ENCODE measurements around the gene STAP2.

The STAP2 gene

GRCh38 chr19:4369109-4369887, 30.7 kb upstream of the STAP2 start (continued):
- no peak for TF ChIP-seq POU6F1 (CRISPR knock-in tag; IDR thresholded peaks at IDR 0.05; ENCODE audit: borderline replicate concordance, low read depth)
- TF ChIP-seq SNAI2 (CRISPR knock-in tag; IDR thresholded peaks at IDR 0.05): no peak

- peak; percentile 13 for ATAC-seq
- no peak for TF ChIP-seq OSR1 (CRISPR knock-in tag; IDR thresholded peaks at IDR 0.05)
- no peak for TF ChIP-seq ZNF70 (CRISPR knock-in tag; IDR thresholded peaks at IDR 0.05)
- no peak for TF ChIP-seq ESRRG (CRISPR knock-in tag; IDR thresholded peaks at IDR 0.05)
- TF ChIP-seq CREB5 (CRISPR knock-in tag; IDR thresholded peaks at IDR 0.05; ENCODE audit: low read depth): no peak
- TF ChIP-seq SNAI2 (CRISPR knock-in tag; IDR thresholded peaks at IDR 0.05): no peak
- no peak for TF ChIP-seq ZNF565 (CRISPR knock-in tag; conservative IDR thresholded peaks at IDR 0.05; ENCODE audit: low read depth)
- no peak for TF ChIP-seq GLIS3 (CRISPR knock-in tag; IDR thresholded peaks at IDR 0.05)
- TF ChIP-seq ZNF8 (CRISPR knock-in tag; IDR thresholded peaks at IDR 0.05): no peak
- no peak for TF ChIP-seq RARB (CRISPR knock-in tag; IDR thresholded peaks at IDR 0.05)
- no peak for TF ChIP-seq CSDC2 (CRISPR knock-in tag; IDR thresholded peaks at IDR 0.05)
- no peak for TF ChIP-seq CSRNP3 (CRISPR knock-in tag; IDR thresholded peaks at IDR 0.05)
- no peak for TF ChIP-seq ISL1 (CRISPR knock-in tag; IDR thresholded peaks at IDR 0.05)
- TF ChIP-seq PPARA (CRISPR knock-in tag; IDR thresholded peaks at IDR 0.05; ENCODE audit: borderline replicate concordance): no peak
- TF ChIP-seq PATZ1 (CRISPR knock-in tag; IDR thresholded peaks at IDR 0.05; ENCODE audit: borderline replicate concordance): no peak
- TF ChIP-seq ARNTL (CRISPR knock-in tag; IDR thresholded peaks at IDR 0.05; ENCODE audit: borderline replicate concordance, low read depth): no peak
These were observed 29.6 kb upstream of the STAP2 start for GRCh38 chr19:4368128-4368820.

GRCh38 chr19:4367781-4368127, 29.1 kb upstream of the STAP2 start:
- ATAC-seq: no peak

More at GRCh38 chr19:4367781-4368127, 29.1 kb upstream of the STAP2 start:
- TF ChIP-seq PPARA (CRISPR knock-in tag; IDR thresholded peaks at IDR 0.05; ENCODE audit: borderline replicate concordance) (no peak), TSHZ2 (CRISPR knock-in tag; IDR thresholded peaks at IDR 0.05) (no peak), PATZ1 (CRISPR knock-in tag; IDR thresholded peaks at IDR 0.05; ENCODE audit: borderline replicate concordance) (no peak), ZNF70 (CRISPR knock-in tag; IDR thresholded peaks at IDR 0.05) (no peak), SNAI2 (CRISPR knock-in tag; IDR thresholded peaks at IDR 0.05) (no peak), ZC3H10 (CRISPR knock-in tag; IDR thresholded peaks at IDR 0.05) (no peak), TCF4 (CRISPR knock-in tag; IDR thresholded peaks at IDR 0.05; ENCODE audit: borderline replicate concordance) (no peak), OSR1 (CRISPR knock-in tag; IDR thresholded peaks at IDR 0.05) (no peak), CREB5 (CRISPR knock-in tag; IDR thresholded peaks at IDR 0.05; ENCODE audit: low read depth) (no peak), ZNF565 (CRISPR knock-in tag; conservative IDR thresholded peaks at IDR 0.05; ENCODE audit: low read depth) (no peak), CSDC2 (CRISPR knock-in tag; IDR thresholded peaks at IDR 0.05) (no peak)

Data from SK-N-SH treated with all-trans-retinoic acid at 6 μM for 48 hours (cell line).